Neural progenitor cell (in vitro differentiated cells): ENCODE results near the gene PPP6R3. TPM values are rescaled to one million over a fixed set of nuclear protein-coding genes. Genes with fewer than 3 reads are reported as not detected.
"Not testable (repeated sequence)": the region's sequence is repeated elsewhere in the genome, so short reads cannot be mapped to it uniquely, and the experiment has no call there.

Source experiments
- DNase-seq: peaks from one replicate; pipeline ENCODE4 v3.0.0-alpha.2; 2016; ENCODE audit warnings: low spot score
- H2AFZ ChIP-seq: fragments of 200-600 bp; sonication (generic); replicated peaks from 2 replicates; pipeline ENCODE4 v1.6.1; 2016; ENCODE audit warnings: antibody characterized with exemption
- H3F3A ChIP-seq: fragments of 200-600 bp; sonication (generic); 2 replicates; pipeline ENCODE4 v1.6.1; 2016; ENCODE audit warnings: antibody characterized with exemption, low read depth
- H3K27ac ChIP-seq: fragments of 200-600 bp; sonication (generic); 2 replicates; pipeline ENCODE4 v1.5.1; 2016; ENCODE audit warnings: mild to moderate bottlenecking
- H3K27me3 ChIP-seq: fragments of 200-600 bp; sonication (generic); 2 replicates; pipeline ENCODE4 v1.6.1; 2016; ENCODE audit warnings: mild to moderate bottlenecking, moderate library complexity
- H3K36me3 ChIP-seq: fragments of 200-600 bp; sonication (generic); 2 replicates; pipeline ENCODE4 v1.5.1; 2016
- H3K4me1 ChIP-seq: fragments of 200-600 bp; sonication (generic); 2 replicates; pipeline ENCODE4 v1.6.1; 2016; ENCODE audit warnings: mixed run types
- H3K4me2 ChIP-seq: fragments of 200-600 bp; sonication (generic); 2 replicates; pipeline ENCODE4 v1.6.1; 2016
- H3K4me3 ChIP-seq: fragments of 200-600 bp; sonication (generic); 2 replicates; pipeline ENCODE4 v1.5.1; 2016
- H3K79me2 ChIP-seq: fragments of 200-600 bp; sonication (generic); 2 replicates; pipeline ENCODE4 v1.6.1; 2016; ENCODE audit warnings: low read depth
- H3K9ac ChIP-seq: fragments of 200-600 bp; sonication (generic); 2 replicates; pipeline ENCODE4 v1.6.1; 2016
- H3K9me3 ChIP-seq: fragments of 200-600 bp; sonication (generic); 2 replicates; pipeline ENCODE4 v1.5.1; 2016; ENCODE audit warnings: low read depth
- H4K20me1 ChIP-seq: fragments of 200-600 bp; sonication (generic); 2 replicates; pipeline ENCODE4 v1.6.1; 2016; ENCODE audit warnings: low read depth
- H3K27ac Mint-ChIP-seq: 3 replicates; pipeline ENCODE4 v1.8.0; 2021; ENCODE audit warnings: mixed read lengths
- H3K27me3 Mint-ChIP-seq: 2 replicates; pipeline ENCODE4 v1.8.0; 2022; ENCODE audit warnings: low read depth, mild to moderate bottlenecking, inconsistent platforms, moderate library complexity, mixed read lengths; ENCODE audit not compliant: insufficient read depth
- H3K36me3 Mint-ChIP-seq: 3 replicates; pipeline ENCODE4 v1.8.0; 2021; ENCODE audit warnings: mixed read lengths
- H3K4me1 Mint-ChIP-seq: 3 replicates; pipeline ENCODE4 v1.8.0; 2021; ENCODE audit warnings: mixed read lengths
- H3K4me3 Mint-ChIP-seq: 3 replicates; pipeline ENCODE4 v1.8.0; 2021; ENCODE audit warnings: mild to moderate bottlenecking, moderate library complexity, mixed read lengths
- H3K9me3 Mint-ChIP-seq: 3 replicates; pipeline ENCODE4 v1.8.0; 2020; ENCODE audit warnings: mixed read lengths
- EZH2 ChIP-seq: fragments of 200-600 bp; sonication (generic); IDR thresholded peaks from 2 replicates; pipeline ENCODE4 v1.6.1; 2017; ENCODE audit warnings: antibody characterized with exemption, mild to moderate bottlenecking, moderate library complexity
- EZH2phosphoT487 ChIP-seq: fragments of 200-600 bp; sonication (generic); IDR thresholded peaks from 2 replicates; pipeline ENCODE4 v1.6.1; 2017; ENCODE audit warnings: antibody characterized with exemption
- total RNA-seq: library from RNA; depleted of rRNA; stranded (reverse); fragments of >200 nt; gene quantifications from 2 replicates; pipeline ENCODE4 v1.2.3, GENCODE V29; 2015; ENCODE audit warnings: low replicate concordance
- TF ChIP-seq, protein P1 (sequence below): fragments of 200-600 bp; sonication (generic); IDR thresholded peaks from 2 replicates; pipeline ENCODE4 v1.5.1; 2017; ENCODE audit warnings: antibody characterized with exemption, mild to moderate bottlenecking

PPP6R3 gene
- total RNA-seq, 1 donor from 2014 or later, result 197 TPM

DNA sequence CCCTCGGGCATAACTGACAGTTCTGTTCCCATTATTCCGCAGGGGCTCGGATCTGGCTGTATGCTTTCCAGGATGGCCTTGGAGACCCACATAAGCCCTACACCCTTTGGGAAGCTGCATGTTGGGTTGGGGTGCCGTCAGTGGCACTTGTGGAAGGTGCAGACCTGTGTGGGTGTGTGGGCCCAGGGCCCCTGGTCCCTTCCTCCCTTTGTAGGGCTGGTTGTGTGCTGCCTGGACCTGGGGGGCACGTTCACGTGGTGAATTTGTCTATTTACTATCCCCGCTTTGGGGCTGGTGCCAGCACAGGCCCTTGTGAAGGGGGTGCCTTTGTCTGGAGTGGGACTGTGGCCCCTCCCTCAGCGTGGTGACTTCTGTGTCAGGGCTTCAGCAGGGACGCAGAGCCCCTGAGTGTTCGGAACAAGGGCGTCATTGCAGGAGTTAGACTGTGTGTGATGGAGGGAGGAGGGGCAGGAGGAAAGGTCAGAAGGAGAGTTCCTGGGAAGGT lies 15.0 kb upstream of the PPP6R3 start:
- Mint-ChIP-seq H3K4me3 (no peak overlapping the region), H3K9me3 (no peaks in the 10 kb centered on the region), H3K4me1 (peaks cover 12% of the 10 kb centered on the region), H3K27ac (no peak overlapping the region), H3K27me3 (no peaks in the 10 kb centered on the region), H3K36me3 (peaks cover 17% of the 10 kb centered on the region)
- Histone ChIP-seq H3K9ac (no peak overlapping the region), H3K36me3 (no peaks in the 10 kb centered on the region), H3K79me2 (no peaks in the 10 kb centered on the region), H3K4me2 (no peak overlapping the region), H3K27ac (no peak overlapping the region), H2AFZ (no peak overlapping the region), H4K20me1 (no peaks in the 10 kb centered on the region), H3K4me3 (no peak overlapping the region), H3K9me3 (no peaks in the 10 kb centered on the region), H3F3A (peaks cover 11% of the 10 kb centered on the region), H3K27me3 (no peaks in the 10 kb centered on the region), H3K4me1 (peaks cover 11% of the 10 kb centered on the region)
- no peak for DNase-seq
- TF ChIP-seq EZH2 (no peak), EZH2phosphoT487 (no peak)
- TF ChIP-seq, protein P1, sequence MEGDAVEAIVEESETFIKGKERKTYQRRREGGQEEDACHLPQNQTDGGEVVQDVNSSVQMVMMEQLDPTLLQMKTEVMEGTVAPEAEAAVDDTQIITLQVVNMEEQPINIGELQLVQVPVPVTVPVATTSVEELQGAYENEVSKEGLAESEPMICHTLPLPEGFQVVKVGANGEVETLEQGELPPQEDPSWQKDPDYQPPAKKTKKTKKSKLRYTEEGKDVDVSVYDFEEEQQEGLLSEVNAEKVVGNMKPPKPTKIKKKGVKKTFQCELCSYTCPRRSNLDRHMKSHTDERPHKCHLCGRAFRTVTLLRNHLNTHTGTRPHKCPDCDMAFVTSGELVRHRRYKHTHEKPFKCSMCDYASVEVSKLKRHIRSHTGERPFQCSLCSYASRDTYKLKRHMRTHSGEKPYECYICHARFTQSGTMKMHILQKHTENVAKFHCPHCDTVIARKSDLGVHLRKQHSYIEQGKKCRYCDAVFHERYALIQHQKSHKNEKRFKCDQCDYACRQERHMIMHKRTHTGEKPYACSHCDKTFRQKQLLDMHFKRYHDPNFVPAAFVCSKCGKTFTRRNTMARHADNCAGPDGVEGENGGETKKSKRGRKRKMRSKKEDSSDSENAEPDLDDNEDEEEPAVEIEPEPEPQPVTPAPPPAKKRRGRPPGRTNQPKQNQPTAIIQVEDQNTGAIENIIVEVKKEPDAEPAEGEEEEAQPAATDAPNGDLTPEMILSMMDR, result no peak

DNA sequence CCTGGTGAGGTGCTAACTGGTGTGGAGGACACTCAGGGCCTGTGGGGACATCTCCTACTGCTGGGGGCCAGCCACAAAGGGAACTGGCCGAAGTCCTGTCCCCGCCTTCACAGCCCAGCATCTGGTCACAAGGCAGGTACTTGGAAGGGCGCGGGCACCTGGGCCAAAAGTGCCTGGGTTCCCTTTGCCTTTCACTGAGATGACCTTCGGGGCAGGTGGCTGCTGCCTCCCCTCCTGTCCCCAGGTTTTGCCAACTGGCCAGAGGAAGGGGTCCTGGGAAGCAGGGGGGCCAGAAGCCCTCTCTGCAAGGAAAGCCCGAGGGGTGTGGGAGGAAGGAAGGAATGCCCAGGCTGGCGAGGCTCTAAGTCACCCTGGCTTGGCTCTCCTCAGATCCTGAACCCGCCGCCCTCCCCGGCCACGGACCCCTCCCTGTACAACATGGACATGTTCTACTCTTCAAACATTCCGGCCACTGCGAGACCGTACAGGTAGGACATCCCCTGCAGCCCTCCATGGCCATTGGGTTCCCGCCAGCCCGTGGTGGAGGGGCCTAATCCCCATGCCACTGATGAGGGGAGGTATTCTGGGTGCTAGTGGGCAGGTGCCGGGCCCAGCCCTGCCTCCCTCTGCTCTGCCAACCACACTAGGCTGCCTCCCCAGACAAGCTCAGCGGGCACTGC lies 14.4 kb upstream of the PPP6R3 start:
- no peaks in the 10 kb centered on the region for H3K36me3 ChIP-seq

DNA sequence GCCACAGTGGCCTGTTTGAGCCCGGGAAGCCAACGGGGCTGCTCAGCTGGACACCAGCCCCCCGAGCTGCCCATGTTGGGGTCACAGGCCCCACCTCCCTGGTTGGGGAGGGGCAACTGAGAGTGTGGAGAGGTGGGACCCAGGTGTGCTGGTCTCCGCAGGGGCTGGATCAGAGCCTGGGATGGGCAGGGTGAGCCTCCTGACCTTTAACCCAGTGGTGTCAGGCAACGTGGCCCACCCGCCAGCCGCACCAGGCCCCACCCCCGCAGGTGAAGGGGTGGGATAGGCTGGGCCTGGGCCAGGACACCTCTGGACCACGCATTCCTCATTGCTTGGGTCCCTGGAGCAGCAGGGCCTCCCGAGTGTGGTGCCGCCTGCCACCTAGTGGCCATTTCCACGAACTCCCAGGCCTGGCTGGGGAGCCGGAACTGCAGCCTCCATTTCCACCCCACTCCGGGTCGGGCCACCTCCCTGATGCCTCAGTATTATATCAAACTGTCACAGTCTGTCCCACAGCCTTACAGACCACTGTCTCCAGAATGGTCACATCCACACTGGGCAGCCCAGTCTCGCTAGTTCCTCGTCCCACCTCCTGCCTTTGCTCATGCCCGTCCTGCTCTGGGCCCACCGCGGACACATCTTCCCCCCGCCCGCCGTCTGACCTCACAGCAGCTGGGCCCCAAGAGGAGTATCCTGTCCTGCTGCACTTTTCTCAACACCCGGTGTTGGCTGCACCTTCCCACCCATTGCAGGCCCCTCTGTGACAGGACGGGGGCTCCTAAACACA lies 13.3 kb upstream of the PPP6R3 start:
- H3K9ac ChIP-seq, result no peak overlapping the region
- Mint-ChIP-seq H3K9me3 (no peaks in the 10 kb centered on the region), H3K4me3 (no peak overlapping the region), H3K27me3 (no peaks in the 10 kb centered on the region), H3K27ac (no peak overlapping the region), H3K36me3 (peaks cover 17% of the 10 kb centered on the region), H3K4me1 (peaks cover 3% of the 10 kb centered on the region)
- no peaks in the 10 kb centered on the region for H3F3A ChIP-seq
- no peaks in the 10 kb centered on the region for H3K27me3 ChIP-seq
- no peak overlapping the region for H3K27ac ChIP-seq
- no peaks in the 10 kb centered on the region for H3K4me1 ChIP-seq
- no peaks in the 10 kb centered on the region for H3K36me3 ChIP-seq
- DNase-seq, result peak; percentile 87
- no peak overlapping the region for H3K4me2 ChIP-seq
- TF ChIP-seq EZH2phosphoT487, result no peak
- TF ChIP-seq EZH2, result no peak
- TF ChIP-seq, protein P1, result peak; percentile 87
- H3K4me3 ChIP-seq, result no peak overlapping the region
- H2AFZ ChIP-seq, result no peak overlapping the region
- H3K9me3 ChIP-seq, result no peaks in the 10 kb centered on the region
- H4K20me1 ChIP-seq, result no peaks in the 10 kb centered on the region
- no peaks in the 10 kb centered on the region for H3K79me2 ChIP-seq

More for the DNA sequence above, 14.4 kb upstream of the PPP6R3 start:
- H3K4me1 ChIP-seq, result peaks cover 9% of the 10 kb centered on the region
- TF ChIP-seq EZH2, result no peak
- TF ChIP-seq, protein P1, result no peak
- no peak for TF ChIP-seq EZH2phosphoT487
- no peaks in the 10 kb centered on the region for H3K9me3 Mint-ChIP-seq
- no peaks in the 10 kb centered on the region for H3K9me3 ChIP-seq
- no peak overlapping the region for H3K27ac ChIP-seq
- H3K4me3 Mint-ChIP-seq, result no peak overlapping the region
- H3K79me2 ChIP-seq, result no peaks in the 10 kb centered on the region
- peaks cover 7% of the 10 kb centered on the region for H3F3A ChIP-seq
- H4K20me1 ChIP-seq, result no peaks in the 10 kb centered on the region
- H2AFZ ChIP-seq, result no peak overlapping the region
- H3K36me3 Mint-ChIP-seq, result peaks cover 17% of the 10 kb centered on the region
- H3K27me3 Mint-ChIP-seq, result no peaks in the 10 kb centered on the region
- no peak overlapping the region for H3K27ac Mint-ChIP-seq
- H3K4me1 Mint-ChIP-seq, result peaks cover 11% of the 10 kb centered on the region
- no peak overlapping the region for H3K9ac ChIP-seq
- H3K4me3 ChIP-seq, result no peak overlapping the region
- no peak for DNase-seq
- no peak overlapping the region for H3K4me2 ChIP-seq
- no peaks in the 10 kb centered on the region for H3K27me3 ChIP-seq

DNA sequence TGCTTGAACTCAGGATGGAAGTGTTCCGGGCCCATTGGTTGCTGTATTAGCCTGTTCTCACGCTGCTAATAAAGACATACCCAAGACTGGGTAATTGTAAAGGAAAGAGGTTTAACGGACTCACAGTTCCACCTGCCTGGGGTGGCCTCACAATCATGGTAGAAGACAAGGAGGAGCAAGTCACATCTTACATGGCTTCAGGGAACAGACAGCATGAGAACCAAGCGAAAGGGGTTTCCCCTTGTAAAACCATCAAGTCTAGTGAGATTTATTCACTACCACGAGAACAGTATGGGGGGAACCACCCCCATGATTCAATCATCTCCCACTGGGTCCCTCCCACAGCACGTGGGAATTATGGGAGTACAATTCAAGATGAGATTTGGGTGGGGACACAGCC lies 12.6 kb upstream of the PPP6R3 start:
- H3K4me1 Mint-ChIP-seq, H3K9ac ChIP-seq, DNase-seq, H3K27me3 ChIP-seq, H3K27me3 Mint-ChIP-seq, H4K20me1 ChIP-seq, H3K27ac ChIP-seq, H3K9me3 Mint-ChIP-seq, H3K4me3 ChIP-seq, H3K4me3 Mint-ChIP-seq, H3F3A ChIP-seq, H3K4me1 ChIP-seq, H3K27ac Mint-ChIP-seq, H3K79me2 ChIP-seq, H3K9me3 ChIP-seq, H3K4me2 ChIP-seq, H3K36me3 ChIP-seq, H2AFZ ChIP-seq: not testable (repeated sequence)
- peaks cover 13% of the 10 kb centered on the region for H3K36me3 Mint-ChIP-seq
